Loucy (cell line): ENCODE data around the gene CPT1C.
"Not testable (repeated sequence)": the region's sequence is repeated elsewhere in the genome, so short reads cannot be mapped to it uniquely, and the experiment has no call there.

Experiments
- H2AFZ ChIP-seq: fragments of 200-600 bp; sonication (generic); 2 replicates; pipeline ENCODE4 v1.6.0; 2016; ENCODE audit warnings: antibody characterized with exemption, mild to moderate bottlenecking, low read length, moderate library complexity
- H3F3A ChIP-seq: fragments of 200-600 bp; 2 replicates; pipeline ENCODE4 v1.6.0; 2016; ENCODE audit warnings: antibody characterized with exemption, low read depth, mild to moderate bottlenecking
- H3K27me3 ChIP-seq: fragments of 200-600 bp; sonication (generic); 2 replicates; pipeline ENCODE4 v1.6.1; 2014; ENCODE audit warnings: low read length, mild to moderate bottlenecking; ENCODE audit not compliant: insufficient read depth, poor library complexity, severe bottlenecking
- H3K36me3 ChIP-seq: fragments of 200-600 bp; sonication (generic); 2 replicates; pipeline ENCODE4 v1.6.1; 2016; ENCODE audit warnings: low read length; ENCODE audit not compliant: insufficient read depth
- H3K4me1 ChIP-seq: fragments of 200-600 bp; sonication (generic); 2 replicates; pipeline ENCODE4 v1.5.1; 2014; ENCODE audit warnings: low read length, mild to moderate bottlenecking; ENCODE audit not compliant: insufficient read depth, poor library complexity, severe bottlenecking
- H3K4me2 ChIP-seq: fragments of 200-600 bp; sonication (generic); 2 replicates; pipeline ENCODE4 v1.6.0; 2014; ENCODE audit warnings: antibody characterized with exemption, low read length, low read depth, mild to moderate bottlenecking; ENCODE audit not compliant: poor library complexity, severe bottlenecking
- H3K4me3 ChIP-seq: fragments of 200-600 bp; sonication (generic); 2 replicates; pipeline ENCODE4 v1.5.1; 2014; ENCODE audit warnings: low read length, mild to moderate bottlenecking, mixed read lengths; ENCODE audit not compliant: poor library complexity, severe bottlenecking
- H3K79me2 ChIP-seq: fragments of 200-600 bp; sonication (generic); 2 replicates; pipeline ENCODE4 v1.6.1; 2014; ENCODE audit warnings: low read length; ENCODE audit not compliant: insufficient read depth
- H3K9ac ChIP-seq: fragments of 200-600 bp; sonication (generic); 2 replicates; pipeline ENCODE4 v1.6.0; 2014; ENCODE audit warnings: mild to moderate bottlenecking, low read depth, low read length, moderate library complexity; ENCODE audit not compliant: poor library complexity, severe bottlenecking
- H3K9me2 ChIP-seq: fragments of 200-600 bp; sonication (generic); replicated peaks from 2 replicates; pipeline ENCODE4 v1.6.1; 2016; ENCODE audit warnings: low read depth, low read length, mixed read lengths
- H3K9me3 ChIP-seq: fragments of 200-600 bp; sonication (generic); 2 replicates; pipeline ENCODE4 v1.6.1; 2014; ENCODE audit warnings: mild to moderate bottlenecking, antibody characterized with exemption, low read length, low read depth; ENCODE audit not compliant: insufficient read depth
- H4K20me1 ChIP-seq: fragments of 200-600 bp; sonication (generic); 2 replicates; pipeline ENCODE4 v1.6.0; 2014; ENCODE audit warnings: antibody characterized with exemption, low read length, mild to moderate bottlenecking; ENCODE audit not compliant: insufficient read depth, poor library complexity, severe bottlenecking
- EZH2phosphoT487 ChIP-seq: fragments of 200-600 bp; IDR thresholded peaks from 2 replicates; pipeline ENCODE4 v1.6.1; 2018; ENCODE audit warnings: antibody characterized with exemption, mild to moderate bottlenecking, moderate library complexity, borderline replicate concordance
- TF ChIP-seq, protein P1 (sequence below): fragments of 200-600 bp; sonication (generic); conservative IDR thresholded peaks from 2 replicates; pipeline ENCODE4 v1.5.1; 2014; ENCODE audit warnings: mild to moderate bottlenecking, antibody characterized with exemption, low read length

The CPT1C gene

DNA sequence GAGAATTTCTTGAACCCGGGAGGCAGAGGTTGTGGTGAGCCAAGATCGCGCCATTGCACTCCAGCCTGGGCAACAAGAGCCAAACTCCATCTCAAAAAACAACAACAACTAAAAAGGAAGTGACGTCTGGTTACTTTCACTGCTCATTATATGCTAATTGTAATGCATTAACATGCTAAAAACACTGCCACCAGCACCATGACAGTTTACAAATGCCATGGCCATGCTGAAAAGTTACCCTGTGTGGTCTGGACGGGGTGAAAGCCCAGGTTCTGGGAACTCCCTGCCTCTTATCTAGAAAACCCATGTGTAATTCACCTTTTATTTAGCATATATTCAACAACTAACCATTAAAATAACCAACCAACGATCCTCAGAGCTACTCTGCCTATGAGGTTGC lies 28.1 kb downstream of the CPT1C start:
- no peak overlapping the region for H3K4me2 ChIP-seq
- no peaks in the 10 kb centered on the region for H4K20me1 ChIP-seq
- no peaks in the 10 kb centered on the region for H3K4me1 ChIP-seq
- H3K9me3 ChIP-seq = no peaks in the 10 kb centered on the region
- no peak overlapping the region for H3K9ac ChIP-seq
- no peak for TF ChIP-seq EZH2phosphoT487
- TF ChIP-seq, protein P1, sequence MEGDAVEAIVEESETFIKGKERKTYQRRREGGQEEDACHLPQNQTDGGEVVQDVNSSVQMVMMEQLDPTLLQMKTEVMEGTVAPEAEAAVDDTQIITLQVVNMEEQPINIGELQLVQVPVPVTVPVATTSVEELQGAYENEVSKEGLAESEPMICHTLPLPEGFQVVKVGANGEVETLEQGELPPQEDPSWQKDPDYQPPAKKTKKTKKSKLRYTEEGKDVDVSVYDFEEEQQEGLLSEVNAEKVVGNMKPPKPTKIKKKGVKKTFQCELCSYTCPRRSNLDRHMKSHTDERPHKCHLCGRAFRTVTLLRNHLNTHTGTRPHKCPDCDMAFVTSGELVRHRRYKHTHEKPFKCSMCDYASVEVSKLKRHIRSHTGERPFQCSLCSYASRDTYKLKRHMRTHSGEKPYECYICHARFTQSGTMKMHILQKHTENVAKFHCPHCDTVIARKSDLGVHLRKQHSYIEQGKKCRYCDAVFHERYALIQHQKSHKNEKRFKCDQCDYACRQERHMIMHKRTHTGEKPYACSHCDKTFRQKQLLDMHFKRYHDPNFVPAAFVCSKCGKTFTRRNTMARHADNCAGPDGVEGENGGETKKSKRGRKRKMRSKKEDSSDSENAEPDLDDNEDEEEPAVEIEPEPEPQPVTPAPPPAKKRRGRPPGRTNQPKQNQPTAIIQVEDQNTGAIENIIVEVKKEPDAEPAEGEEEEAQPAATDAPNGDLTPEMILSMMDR = no peak
- no peaks in the 10 kb centered on the region for H3F3A ChIP-seq
- no peak overlapping the region for H3K4me3 ChIP-seq
- H3K79me2 ChIP-seq = no peaks in the 10 kb centered on the region
- H2AFZ ChIP-seq = no peak overlapping the region
- H3K9me2 ChIP-seq = no peaks in the 10 kb centered on the region
- no peaks in the 10 kb centered on the region for H3K36me3 ChIP-seq
- H3K27me3 ChIP-seq = no peaks in the 10 kb centered on the region

DNA sequence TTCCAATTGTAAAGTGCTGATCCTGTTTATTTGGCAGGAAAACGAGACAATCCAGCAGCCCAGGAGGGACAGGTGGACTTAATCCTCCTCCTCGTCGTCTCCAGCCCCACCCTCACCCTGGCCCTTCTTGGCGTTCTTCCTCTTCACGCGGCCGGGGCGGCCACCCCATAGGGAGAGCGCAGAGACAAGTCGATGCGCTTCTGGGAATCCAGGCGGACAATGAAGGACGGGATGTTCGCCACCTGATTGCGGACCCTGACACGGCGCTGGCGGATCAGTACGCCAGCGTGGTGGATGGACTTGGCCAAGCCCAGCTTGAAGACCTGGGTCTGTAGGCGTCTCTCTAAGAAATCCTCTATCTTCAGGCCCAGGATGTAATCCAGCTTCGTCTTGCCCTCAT lies 28.5 kb downstream of the CPT1C start:
- H3K36me3 ChIP-seq, H3K27me3 ChIP-seq, H4K20me1 ChIP-seq, H3F3A ChIP-seq, H3K9ac ChIP-seq, H3K9me2 ChIP-seq, H3K79me2 ChIP-seq, H3K9me3 ChIP-seq, H3K4me2 ChIP-seq, H3K4me3 ChIP-seq, H2AFZ ChIP-seq, H3K4me1 ChIP-seq: not testable (repeated sequence)

DNA sequence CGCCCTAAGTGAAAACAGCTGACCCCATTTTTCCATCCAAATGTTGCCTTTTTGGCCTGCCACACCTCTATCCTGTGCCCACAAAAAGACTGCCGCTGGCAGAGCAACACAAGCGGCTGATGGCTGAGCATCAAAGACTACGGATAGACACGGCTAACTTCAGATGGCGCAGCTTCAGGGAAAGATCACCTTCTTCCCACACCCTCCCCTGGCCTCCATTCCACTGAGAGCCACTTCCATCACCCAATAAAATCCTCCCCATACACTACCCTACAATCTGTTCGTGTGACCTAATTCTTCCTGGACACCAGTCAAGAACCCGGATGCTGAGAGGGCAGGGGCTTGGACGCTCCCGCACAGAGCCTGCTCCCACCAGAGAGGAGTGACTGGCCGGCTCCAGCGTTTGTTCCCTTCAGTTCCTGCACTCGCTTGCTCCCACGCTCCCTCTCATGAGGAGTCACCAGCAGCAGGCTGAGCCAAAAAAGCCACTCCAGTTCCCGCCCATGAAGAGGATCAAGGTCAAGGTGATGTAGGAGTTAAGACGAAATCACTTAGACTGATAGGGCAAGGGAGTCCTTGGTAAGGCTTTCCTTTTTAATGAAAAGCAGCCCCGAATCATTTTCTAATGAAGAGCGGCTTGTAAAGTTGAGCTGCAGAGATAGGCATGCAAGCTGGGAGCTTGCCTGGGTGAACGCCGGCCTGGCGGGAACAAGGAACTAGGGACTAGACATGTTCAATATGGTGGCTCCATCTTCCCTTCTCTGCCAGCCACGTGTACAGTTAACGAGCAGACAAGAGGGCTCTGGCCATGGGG lies 36.5 kb downstream of the CPT1C start:
- no peaks in the 10 kb centered on the region for H3K9me3 ChIP-seq
- no peaks in the 10 kb centered on the region for H3K9me2 ChIP-seq
- H2AFZ ChIP-seq = no peak overlapping the region
- no peaks in the 10 kb centered on the region for H3F3A ChIP-seq
- no peaks in the 10 kb centered on the region for H3K4me1 ChIP-seq
- no peaks in the 10 kb centered on the region for H3K36me3 ChIP-seq
- H4K20me1 ChIP-seq = no peaks in the 10 kb centered on the region
- H3K79me2 ChIP-seq = no peaks in the 10 kb centered on the region
- no peak overlapping the region for H3K4me2 ChIP-seq
- no peaks in the 10 kb centered on the region for H3K27me3 ChIP-seq
- TF ChIP-seq, protein P1 = no peak
- TF ChIP-seq EZH2phosphoT487 = no peak
- no peak overlapping the region for H3K9ac ChIP-seq
- H3K4me3 ChIP-seq = no peak overlapping the region

DNA sequence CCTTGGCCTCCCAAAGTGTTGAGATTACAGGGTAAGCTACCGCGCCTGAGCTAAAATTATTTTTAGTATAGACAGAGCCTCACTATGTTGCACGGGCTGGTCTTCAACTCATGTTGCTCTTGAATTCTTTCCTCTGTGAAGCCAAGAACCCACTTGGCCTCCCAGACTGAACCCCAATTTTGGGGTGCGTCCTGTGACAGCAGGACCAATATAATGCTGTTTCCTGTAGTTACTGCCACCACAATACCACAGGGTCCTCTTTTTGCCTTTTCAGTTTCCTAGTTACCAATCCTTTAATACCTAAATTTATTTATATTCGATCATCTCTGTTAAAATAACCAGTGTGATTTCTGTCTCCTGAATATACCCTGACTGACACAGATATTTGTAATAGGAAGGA lies 39.2 kb downstream of the CPT1C start:
- TF ChIP-seq, protein P1 = no peak
- no peak for TF ChIP-seq EZH2phosphoT487
- Histone ChIP-seq H3K4me3 (no peak overlapping the region), H3F3A (no peaks in the 10 kb centered on the region), H3K9me2 (no peaks in the 10 kb centered on the region), H3K9me3 (no peaks in the 10 kb centered on the region), H4K20me1 (no peaks in the 10 kb centered on the region), H3K79me2 (no peaks in the 10 kb centered on the region), H2AFZ (no peak overlapping the region), H3K4me2 (no peak overlapping the region), H3K4me1 (no peaks in the 10 kb centered on the region), H3K27me3 (no peaks in the 10 kb centered on the region), H3K9ac (no peak overlapping the region), H3K36me3 (no peaks in the 10 kb centered on the region)
